GDM1 (cell line): ENCODE data around the gene GTSF1L.

Source experiments
- DNase-seq: peaks from one replicate; lab custom pipeline; 2025; lab: John Stamatoyannopoulos, UW

Gene GTSF1L

GRCh38 chr20:43746344-43747137 lies 19.7 kb upstream of the GTSF1L start:
- DNase-seq, result no peak

DNA sequence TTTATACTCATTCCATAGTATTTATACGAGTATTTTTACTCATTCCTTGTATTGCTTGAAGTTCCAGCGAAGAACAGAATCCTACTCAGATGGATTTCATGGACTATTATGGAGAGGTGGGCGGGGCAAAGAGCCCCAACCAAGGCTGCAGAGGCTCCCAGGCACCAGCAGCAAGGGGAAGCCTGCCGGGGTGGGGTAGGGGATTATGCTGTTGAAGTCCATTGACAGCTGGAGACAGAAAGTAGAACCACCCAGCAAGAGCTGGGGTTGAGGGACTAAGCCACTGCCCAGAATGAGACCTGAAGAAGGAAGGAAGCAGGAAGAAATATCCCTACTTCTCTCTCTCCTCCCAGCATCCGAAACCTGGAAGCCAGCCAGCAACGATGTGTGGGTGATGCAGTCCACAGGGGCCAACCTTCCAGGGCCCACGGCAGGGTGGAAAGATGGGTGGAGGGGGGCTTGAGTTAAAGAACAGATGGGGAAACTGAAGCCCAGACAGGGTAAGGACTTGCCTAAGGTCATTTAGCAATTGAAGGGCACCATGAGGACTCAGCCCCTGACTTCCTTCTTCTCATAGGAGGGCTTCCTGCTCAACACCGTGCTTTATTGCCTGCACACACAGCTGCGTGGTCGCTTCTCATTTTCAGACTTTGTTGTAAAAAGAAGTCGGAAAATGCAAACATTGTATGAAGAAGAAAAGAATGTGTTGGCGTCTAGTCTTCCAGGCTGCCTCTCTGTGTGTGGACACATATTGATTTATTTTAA lies 18.3 kb upstream of the GTSF1L start:
- DNase-seq, result peak; percentile 23

- DNase-seq, result no peak
Measured at GRCh38 chr20:43744151-43744611, 17.4 kb upstream of the GTSF1L start.

DNA sequence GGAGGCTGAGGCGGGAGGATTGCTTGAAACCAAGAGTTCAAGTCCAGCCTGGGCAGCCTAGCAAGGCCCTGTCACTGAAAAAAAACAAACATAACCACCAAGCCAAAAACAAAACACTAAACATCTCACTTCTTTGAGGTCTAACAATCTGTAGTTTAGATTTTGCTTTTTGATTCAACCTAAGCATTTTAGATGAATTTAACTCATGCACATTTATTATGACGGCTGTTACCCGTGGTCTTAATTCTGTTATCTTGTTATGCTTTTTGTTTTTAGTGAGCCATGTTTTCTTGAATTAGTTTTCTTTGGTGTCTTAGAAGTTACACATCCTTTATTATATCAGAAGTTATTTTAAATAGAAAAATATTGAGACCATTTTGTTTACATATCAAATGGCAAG lies 13.8 kb upstream of the GTSF1L start:
- DNase-seq, result no peak

DNA sequence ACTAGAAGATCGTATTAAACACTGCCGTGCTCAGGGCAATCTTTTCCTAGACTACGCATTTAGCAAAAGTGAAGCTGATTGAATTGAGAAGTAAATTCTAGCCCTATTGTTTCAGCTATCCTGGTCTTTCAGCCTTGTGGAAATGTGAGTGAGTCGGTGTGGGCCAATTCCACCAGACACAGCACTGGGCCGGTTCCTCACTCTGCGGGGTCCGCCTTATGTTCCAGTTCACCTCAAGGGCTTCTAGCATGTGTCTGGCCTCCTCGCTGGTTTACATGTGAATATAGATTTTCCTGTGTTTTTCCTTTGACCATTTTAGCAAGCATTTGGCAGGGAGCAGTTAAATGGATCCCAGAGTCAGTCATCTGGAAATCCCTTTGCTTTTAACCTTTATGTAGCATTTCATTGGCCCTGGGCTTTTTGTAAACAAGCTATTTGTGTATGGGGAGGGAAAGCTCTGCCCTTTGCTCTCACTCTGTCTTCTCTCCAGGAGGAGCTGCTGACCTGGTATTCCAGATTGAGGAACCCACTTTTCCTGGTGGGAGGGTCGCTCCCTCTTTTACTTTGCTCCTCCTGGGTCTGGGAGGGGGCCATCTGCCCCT lies 12.4 kb upstream of the GTSF1L start:
- DNase-seq, result no peak

DNA sequence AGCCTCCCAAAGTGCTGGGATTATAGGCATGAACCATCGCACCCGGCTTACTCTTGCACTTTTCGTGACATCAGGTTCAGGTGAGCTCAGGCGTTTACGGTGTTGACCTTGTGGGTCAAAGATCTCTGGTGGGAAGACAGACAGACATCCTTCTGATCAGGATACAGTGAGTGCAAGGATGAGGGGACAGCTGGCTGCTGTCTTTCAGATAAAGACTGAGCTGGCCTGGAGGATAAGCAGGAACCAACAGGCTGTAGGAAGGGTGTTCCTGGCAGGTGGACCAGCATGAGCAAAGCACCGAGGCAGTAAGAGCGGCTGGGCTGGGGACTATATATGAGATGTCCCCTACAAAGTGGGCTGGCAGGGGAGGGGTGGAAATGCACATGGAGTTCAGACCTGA lies 11.1 kb upstream of the GTSF1L start:
- DNase-seq, result no peak

GRCh38 chr20:43736588-43737158 lies 9.9 kb upstream of the GTSF1L start:
- DNase-seq, result no peak

GRCh38 chr20:43731927-43732326 lies 5.1 kb upstream of the GTSF1L start:
- DNase-seq, result no peak

DNA sequence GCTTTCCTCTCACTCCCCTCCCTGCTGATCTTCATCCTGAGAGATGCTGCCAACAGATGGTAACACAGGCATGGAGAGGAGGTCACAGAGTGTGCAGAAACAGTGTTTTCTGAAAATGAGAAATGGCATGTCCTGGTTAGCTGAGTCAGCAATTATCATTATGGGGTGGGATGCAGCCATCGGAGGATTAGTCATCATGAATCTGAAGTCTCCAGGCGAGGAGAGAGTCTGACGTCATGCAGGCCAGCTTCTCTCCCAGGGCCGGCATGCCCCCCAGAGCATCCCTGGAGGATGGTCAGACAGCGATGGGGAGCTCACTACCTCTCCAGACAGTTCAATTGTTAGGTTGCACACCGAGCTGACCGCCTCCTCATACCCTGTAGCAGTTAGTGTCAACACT lies 4.7 kb upstream of the GTSF1L start:
- DNase-seq, result no peak

DNA sequence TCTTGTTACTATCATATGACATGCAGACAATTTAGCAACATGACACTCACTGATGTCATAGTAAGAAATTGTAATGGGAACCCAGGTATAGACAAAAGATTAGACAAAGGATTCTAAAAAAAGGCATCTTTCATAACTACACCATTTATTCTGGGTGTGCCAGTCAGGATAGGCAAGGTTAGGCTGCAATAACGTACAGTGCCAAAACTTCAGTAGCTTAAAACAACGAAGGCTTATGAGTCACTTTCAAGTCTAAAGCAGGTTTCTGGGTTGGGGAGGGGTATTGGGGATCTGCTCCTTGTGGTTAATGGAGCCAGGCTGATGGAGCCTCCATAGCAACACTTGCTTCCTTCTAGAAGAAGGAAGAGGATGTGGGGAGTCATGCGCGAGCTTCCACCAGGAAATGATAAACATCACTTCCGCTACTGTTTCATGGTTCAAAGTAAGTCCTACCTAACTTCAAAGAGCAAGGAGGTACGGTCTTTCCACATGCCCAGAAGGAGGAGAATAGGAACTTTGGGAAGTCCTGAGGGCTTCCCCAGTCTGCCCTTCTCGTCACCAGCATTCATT lies 2.0 kb upstream of the GTSF1L start:
- DNase-seq, result no peak

DNA sequence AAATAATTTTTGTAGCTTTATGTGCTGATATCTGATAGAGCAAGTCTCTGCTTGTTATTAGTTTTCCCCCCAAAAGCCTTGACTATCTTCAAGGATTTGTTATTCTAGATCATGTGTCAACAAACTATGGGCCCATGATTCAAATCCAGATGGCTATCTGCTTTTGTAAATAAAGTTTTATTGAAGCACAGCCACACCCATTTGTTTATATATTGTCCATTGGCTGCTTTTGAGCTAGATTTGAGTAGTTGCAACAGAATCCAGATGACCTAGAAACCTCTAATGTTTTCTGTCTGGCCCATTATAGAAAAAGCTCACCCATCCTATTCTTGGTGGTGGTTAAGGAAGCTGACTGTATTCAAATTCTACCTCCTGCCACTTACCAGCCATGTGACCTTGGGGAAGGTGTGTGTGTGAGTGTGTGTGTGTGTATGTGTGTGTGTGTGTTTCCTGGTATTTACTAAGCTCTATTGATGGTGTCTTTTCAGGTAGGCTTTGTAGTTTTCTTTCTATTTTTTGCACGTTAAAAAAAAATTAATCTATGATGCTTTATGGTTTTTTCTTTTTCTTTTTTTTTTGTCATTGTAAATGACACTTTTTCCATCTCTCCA lies 1.3 kb upstream of the GTSF1L start:
- no peak for DNase-seq

DNA sequence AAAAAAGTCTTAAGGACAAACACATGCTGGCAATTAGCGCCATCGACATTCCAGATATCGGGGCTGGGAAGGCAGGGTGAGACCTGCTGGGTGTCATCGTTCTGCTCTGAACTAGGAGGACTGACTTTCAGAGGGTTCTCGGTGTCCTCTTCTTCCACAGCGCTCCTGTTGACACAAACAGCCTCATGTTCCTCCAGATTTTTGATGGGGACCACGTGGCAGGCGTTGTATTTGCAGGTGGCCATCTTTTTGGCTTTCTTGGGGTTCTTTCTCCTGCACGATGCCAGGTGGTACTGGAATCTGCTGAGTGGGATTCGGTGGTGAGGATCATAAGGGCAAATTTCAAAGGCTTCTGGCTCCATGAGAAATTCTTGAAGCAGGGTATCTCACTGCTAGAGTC lies 469 bp downstream of the GTSF1L start:
- no peak for DNase-seq

GRCh38 chr20:43725666-43726065 lies 1.1 kb downstream of the GTSF1L start:
- no peak for DNase-seq

DNA sequence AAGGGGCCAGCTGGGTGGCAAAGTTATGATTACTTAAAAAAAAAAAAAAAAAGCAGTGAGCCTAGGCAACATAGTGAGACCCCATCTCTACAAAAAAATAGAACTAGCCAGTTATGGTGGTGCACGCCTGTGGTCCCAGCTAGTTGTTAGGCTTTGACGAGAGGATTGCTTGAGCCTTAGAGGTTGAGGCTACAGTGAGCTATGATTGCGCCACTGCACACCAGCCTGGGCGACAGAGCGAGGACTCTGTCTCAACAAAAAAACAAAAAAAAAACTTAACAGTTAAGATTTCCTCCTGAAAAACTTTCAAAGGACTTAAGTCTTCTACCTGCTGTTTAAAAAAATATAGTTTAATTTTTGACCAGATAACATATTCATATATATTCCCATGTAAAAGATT lies 2.4 kb downstream of the GTSF1L start:
- DNase-seq, result no peak

- DNase-seq, result no peak
Measured at GRCh38 chr20:43723735-43724134, 3.1 kb downstream of the GTSF1L start.

DNA sequence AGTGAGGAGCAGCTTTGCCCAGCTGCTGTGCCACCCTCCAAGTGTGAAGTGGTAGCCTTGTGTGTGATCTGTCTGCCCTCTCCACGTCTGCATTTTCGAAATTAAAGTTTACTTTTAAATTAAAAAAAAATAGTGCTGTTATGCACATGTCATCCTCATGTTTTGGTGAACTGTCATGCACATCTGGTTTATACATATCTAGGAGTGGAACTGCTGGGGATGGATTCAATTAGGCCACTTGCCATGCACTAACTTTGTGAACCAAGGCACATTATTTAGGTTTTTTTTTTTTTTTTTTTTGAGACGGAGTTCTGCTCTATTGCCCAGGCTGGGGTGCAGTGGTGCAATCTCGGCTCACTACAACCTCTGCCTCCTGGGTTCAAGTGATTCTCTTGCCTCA lies 3.6 kb downstream of the GTSF1L start:
- no peak for DNase-seq

DNA sequence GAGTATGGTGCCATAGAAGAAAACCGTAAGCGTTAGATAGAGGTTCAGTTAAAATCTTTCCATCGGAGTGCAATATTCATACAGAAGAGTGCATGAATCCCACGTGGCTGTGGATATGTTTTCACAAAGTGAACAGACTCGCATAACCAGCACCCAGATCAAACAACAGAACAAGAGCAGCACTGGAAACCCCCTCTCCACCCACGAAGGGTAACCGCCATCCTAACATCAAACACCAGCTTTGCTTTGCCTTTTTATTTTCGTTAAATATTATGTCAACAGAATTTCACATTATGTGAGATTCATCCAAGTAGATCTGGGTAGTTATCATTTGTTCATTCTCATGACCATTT lies 4.7 kb downstream of the GTSF1L start:
- no peak for DNase-seq

DNA sequence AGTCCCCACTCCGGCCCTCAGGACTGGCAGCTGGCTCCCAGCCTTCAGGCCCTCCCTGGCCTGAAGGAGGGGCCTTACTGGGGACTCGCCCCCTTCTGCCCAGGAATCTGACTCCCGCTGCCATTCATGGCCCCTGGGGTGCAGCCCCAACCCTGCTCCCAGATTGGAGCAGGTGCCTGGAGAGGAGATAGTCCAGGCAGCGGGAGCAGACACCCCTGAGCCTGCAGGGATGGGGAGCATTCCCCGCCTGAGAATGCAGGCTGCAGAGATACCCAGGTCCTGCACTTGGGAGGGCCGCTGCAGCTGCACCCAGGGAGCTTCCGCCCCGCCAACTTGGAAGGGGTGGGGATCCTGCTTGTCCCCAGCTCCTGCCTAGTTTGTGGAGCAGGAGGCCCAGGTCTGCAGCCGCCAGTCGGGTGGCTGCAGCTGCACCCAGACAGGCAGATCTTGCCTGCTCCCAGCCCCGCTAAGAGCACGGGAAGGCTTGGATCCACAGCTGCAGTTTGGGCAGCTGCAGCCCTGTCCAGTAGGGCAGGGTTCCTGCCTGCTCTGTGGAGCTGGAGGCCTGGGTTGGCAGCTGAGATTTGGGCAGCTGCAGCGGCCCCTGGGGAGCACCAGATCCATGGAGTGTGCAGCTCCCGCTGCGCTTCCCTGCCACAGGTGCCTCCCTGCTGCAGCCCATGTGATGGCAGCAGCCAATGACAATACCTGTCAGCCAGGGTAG lies 5.2 kb downstream of the GTSF1L start:
- DNase-seq, result no peak

DNA sequence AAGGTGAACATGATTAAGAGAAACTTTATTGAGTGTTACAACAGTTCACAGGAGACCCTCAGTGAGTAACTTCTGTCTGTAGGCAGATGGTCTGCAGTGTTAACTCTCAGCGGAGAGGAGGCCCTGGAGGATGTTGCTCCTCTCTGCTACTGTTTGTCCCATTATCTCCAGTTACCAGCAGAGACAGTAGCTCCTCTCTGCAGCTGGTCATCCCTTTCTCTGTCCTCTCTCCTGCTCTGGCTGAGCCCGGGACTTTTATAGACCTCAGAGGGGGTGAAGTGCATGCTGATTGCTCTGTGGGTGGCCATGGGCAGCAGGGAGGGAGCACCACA lies 5.7 kb downstream of the GTSF1L start:
- no peak for DNase-seq

DNA sequence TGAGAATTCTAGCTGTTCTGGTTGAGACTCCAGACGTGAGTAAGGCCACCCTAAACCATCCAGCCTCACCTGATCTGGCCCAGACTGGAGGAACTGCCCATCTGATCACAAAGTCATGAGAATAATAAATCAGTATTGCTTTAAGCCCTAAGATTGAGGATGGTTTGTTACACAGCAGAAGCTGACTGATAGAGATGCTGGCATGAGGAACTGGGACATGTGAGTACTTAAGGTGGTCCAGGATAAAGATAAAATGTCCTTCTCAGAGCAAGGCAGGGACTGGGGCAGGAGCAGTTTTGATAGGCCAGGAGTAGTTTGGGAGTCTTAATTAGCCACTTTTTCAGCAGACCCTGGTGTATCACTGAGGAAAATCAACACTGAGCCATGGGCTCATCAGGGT lies 6.8 kb downstream of the GTSF1L start:
- DNase-seq, result no peak

DNA sequence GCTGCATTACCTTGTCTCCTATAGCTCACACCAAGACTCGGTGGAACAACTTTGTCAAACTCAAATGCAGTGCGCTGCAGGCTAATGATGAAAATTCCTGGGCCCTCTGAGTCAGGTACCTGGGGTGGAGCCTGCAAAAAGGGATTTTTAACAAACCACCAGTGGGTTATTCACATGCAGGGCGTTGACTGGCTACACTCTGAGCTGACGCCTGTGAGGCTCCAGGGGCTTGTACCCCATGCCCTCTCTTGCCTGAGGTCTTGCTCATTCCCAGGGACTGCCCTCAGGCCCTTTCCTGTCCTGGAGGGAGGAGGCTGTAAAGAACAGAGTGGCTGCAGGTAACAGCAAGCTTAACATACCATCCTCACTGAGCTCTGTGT lies 9.2 kb downstream of the GTSF1L start:
- DNase-seq, result no peak
